ENCODE results near the gene RGL3. TPM values are rescaled to one million over a fixed set of nuclear protein-coding genes. Genes with fewer than 3 reads are reported as not detected.
A peak's percentile ranks its signal among the peaks of the same experiment; 100 is the strongest.

RGL3 gene
- total RNA-seq, 1 experiment from 2014 or later, result 100 TPM

DNA sequence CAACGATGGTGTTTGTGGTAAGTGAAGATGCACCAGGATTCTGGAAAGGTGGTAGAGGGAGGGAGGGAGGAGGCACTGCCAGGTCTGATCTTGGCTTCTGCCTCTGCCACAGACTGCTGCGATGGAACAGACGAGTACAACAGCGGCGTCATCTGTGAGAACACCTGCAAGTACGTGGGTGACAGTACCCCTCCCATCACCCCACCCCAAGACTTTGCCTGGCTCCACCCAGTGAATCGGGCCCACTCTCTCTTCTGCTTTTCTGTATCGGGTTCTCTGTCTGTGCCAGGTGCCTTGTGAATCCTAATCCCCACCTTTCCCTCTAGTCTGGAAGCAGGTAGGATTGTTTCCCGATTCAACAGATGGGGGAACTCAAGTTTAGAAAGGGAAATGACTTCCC lies 18.8 kb upstream of the RGL3 start:
- CTCF ChIA-PET, result no interaction called here
- Histone ChIP-seq H3K9me3 (ENCODE audit: insufficient read depth, low read depth) (no peaks in the 10 kb centered on the region), H3K4me3 (no peak overlapping the region), H3K4me1 (replicated peaks; ENCODE audit: insufficient read depth) (peaks cover 14% of the 10 kb centered on the region), H3F3A (ENCODE audit: insufficient read depth, low read depth) (peaks cover 29% of the 10 kb centered on the region; the same call in 1 of the 2 replicates), H3K4me2 (no peak overlapping the region), H3K27ac (no peak overlapping the region), H2AFZ (no peak overlapping the region), H3K79me2 (ENCODE audit: low read depth) (peaks cover 24% of the 10 kb centered on the region), H3K9me2 (ENCODE audit: insufficient read depth) (no peaks in the 10 kb centered on the region), H3K27me3 (ENCODE audit: insufficient read depth, low read depth) (no peaks in the 10 kb centered on the region), H3K36me3 (ENCODE audit: low read depth) (peaks cover 30% of the 10 kb centered on the region), H4K20me1 (ENCODE audit: insufficient read depth) (no peaks in the 10 kb centered on the region)
- TF ChIP-seq EZH2 (IDR thresholded peaks at IDR 0.05; ENCODE audit: low read depth), result no peak
- TF ChIP-seq, protein P1, sequence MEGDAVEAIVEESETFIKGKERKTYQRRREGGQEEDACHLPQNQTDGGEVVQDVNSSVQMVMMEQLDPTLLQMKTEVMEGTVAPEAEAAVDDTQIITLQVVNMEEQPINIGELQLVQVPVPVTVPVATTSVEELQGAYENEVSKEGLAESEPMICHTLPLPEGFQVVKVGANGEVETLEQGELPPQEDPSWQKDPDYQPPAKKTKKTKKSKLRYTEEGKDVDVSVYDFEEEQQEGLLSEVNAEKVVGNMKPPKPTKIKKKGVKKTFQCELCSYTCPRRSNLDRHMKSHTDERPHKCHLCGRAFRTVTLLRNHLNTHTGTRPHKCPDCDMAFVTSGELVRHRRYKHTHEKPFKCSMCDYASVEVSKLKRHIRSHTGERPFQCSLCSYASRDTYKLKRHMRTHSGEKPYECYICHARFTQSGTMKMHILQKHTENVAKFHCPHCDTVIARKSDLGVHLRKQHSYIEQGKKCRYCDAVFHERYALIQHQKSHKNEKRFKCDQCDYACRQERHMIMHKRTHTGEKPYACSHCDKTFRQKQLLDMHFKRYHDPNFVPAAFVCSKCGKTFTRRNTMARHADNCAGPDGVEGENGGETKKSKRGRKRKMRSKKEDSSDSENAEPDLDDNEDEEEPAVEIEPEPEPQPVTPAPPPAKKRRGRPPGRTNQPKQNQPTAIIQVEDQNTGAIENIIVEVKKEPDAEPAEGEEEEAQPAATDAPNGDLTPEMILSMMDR (conservative IDR thresholded peaks at IDR 0.05), result no peak
- DNase-seq, result no peak
- intact Hi-C loops (cut with micrococcal nuclease; ENCODE audit: unreplicated experiment), result loop anchor here (5.0 kb wide), 1 partner anchor 501 kb away; no protein-coding TSS in a partner anchor
- no TSS peak for BruUV-seq (replicated peaks)
- POLR2A ChIA-PET (ENCODE audit: unreplicated experiment), result no interaction called here

DNA sequence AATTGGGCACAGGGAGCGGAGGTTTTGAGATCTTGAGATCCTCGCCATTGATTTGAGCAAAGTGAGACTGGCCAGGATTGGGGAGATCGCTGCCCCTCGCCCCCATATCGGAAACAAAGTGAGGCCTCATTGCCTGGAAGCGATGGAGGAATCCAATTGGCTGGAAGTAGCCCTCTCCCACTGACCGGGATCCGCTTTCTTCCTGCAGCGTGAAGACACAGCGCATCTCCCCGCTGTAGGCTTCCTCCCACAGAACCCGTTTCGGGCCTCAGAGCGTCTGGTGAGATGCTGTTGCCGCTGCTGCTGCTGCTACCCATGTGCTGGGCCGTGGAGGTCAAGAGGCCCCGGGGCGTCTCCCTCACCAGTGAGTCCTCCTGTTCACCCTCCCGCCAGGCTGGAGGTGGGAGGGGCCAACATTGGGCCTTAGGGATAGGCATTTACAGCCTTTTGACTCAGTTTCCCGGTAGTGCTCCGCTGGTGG lies 16.8 kb upstream of the RGL3 start:
- BruUV-seq (replicated peaks), result TSS peak; percentile 51
- Histone ChIP-seq H4K20me1 (ENCODE audit: insufficient read depth) (no peaks in the 10 kb centered on the region), H3K4me1 (replicated peaks; ENCODE audit: insufficient read depth) (peaks cover 14% of the 10 kb centered on the region), H3K27ac (peak overlapping the region; percentile 67), H3K36me3 (ENCODE audit: low read depth) (peaks cover 11% of the 10 kb centered on the region; the same call in 1 of the 2 replicates), H3K9me2 (ENCODE audit: insufficient read depth) (no peaks in the 10 kb centered on the region), H3K27me3 (ENCODE audit: insufficient read depth, low read depth) (no peaks in the 10 kb centered on the region), H2AFZ (peak overlapping the region; percentile 91), H3F3A (ENCODE audit: insufficient read depth, low read depth) (peaks cover 14% of the 10 kb centered on the region; the same call in 1 of the 2 replicates), H3K9me3 (ENCODE audit: insufficient read depth, low read depth) (no peaks in the 10 kb centered on the region), H3K79me2 (ENCODE audit: low read depth) (peaks cover 24% of the 10 kb centered on the region), H3K4me2 (peak overlapping the region; percentile 85), H3K4me3 (peak overlapping the region; percentile 76)
- ChIA-PET POLR2A (ENCODE audit: unreplicated experiment) (interaction anchor here (0.6 to 1.4 kb wide), 5 partner anchors 14 to 1355 kb away, joined by 3 to 9 read pairs (median 6); partner anchors contain the start of genes JUNB and SWSAP1), CTCF (interaction anchor here (0.6 to 1.4 kb wide), 3 partner anchors 8 to 142 kb away, joined by 3 to 7 read pairs (median 3); partner anchors contain the start of gene EPOR)
- peak in 1 of 2 experiments; percentile 16 for DNase-seq
- no peak for TF ChIP-seq EZH2 (IDR thresholded peaks at IDR 0.05; ENCODE audit: low read depth)
- TF ChIP-seq, protein P1 (conservative IDR thresholded peaks at IDR 0.05), result no peak
- intact Hi-C loops (cut with micrococcal nuclease; ENCODE audit: unreplicated experiment), result loop anchor here (1.0 to 5.0 kb wide), 3 partner anchors 14 to 499 kb away; partner anchors contain the start of gene SWSAP1

DNA sequence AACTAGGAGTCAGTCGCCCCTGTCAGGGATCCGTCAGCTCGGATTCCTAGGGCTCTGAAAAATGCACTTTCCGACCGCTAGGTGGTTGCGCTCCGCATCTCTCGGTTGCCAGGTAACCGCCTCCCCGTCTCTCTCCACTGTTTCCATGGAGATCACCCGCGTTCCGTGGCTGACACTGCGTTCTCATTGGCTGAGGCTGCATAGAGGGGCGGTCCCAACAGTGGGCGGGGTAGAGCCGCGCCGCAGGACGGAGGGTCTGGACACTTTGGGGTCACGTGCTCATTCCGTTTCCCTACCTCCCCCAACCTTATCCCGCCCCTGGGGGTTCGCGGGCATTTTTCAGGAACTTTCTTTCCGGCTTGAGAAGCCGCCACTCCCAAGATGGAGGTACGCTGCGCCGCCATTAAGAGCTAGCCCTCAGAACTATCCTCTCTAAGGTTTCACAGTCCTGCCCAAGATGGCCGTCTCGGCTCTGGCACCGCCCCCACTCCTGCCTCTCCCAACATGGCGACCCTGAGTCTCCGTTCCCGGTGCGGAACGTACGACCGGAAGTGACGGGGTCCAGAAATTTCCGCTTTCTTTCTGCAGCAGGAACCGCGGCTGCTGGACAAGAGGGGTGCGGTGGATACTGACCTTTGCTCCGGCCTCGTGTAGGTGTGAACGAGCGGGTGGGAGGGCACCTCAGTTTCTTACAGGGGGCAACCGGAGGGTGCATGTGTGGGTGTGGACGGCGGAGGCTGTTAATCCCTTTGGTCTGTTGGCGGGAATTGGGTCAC lies 16.1 kb upstream of the RGL3 start, which contains the start of the genes ODAD3 and PRKCSH:
Gene ODAD3, minus strand, starts transcription at position 65 of the 776 bp plus-strand sequence. CDS start 105 bp downstream, outside the sequence.
Gene PRKCSH, plus strand, starts transcription at position 579 of the 776 bp plus-strand sequence. CDS start 483 bp downstream, outside the sequence.
- intact Hi-C loops (cut with micrococcal nuclease; ENCODE audit: unreplicated experiment), result loop anchor here (1.0 to 5.0 kb wide), 3 partner anchors 13 to 498 kb away; partner anchors contain the start of gene SWSAP1
- H2AFZ ChIP-seq, result peak within 1 kb of the TSS; percentile 91
- no peak for TF ChIP-seq EZH2 (IDR thresholded peaks at IDR 0.05; ENCODE audit: low read depth)
- TF ChIP-seq, protein P1 (conservative IDR thresholded peaks at IDR 0.05), result peak; percentile 96
- CTCF ChIA-PET, result interaction anchor here (0.6 to 1.4 kb wide), 3 partner anchors 9 to 141 kb away, joined by 3 to 7 read pairs (median 3); partner anchors contain the start of gene EPOR
- H3K36me3 ChIP-seq (ENCODE audit: low read depth), result peaks cover 11% of the 10 kb centered on the region; the same call in 1 of the 2 replicates
- POLR2A ChIA-PET (ENCODE audit: unreplicated experiment), result interaction anchor here (0.6 to 1.4 kb wide), 7 partner anchors 13 to 1356 kb away, joined by 3 to 9 read pairs (median 5); partner anchors contain the start of genes JUNB, SWSAP1 and TMED1
- peaks cover 9% of the 10 kb centered on the region; the same call in 1 of the 2 replicates for H3F3A ChIP-seq (ENCODE audit: insufficient read depth, low read depth)
- peak within 1 kb of the TSS; percentile 76 for H3K4me3 ChIP-seq
- no peaks in the 10 kb centered on the region for H3K27me3 ChIP-seq (ENCODE audit: insufficient read depth, low read depth)
- H3K4me1 ChIP-seq (replicated peaks; ENCODE audit: insufficient read depth), result peaks cover 14% of the 10 kb centered on the region
- no TSS peak for BruUV-seq (replicated peaks)
- peak; percentile 99 for DNase-seq
- no peaks in the 10 kb centered on the region for H3K9me2 ChIP-seq (ENCODE audit: insufficient read depth)
- peak within 1 kb of the TSS; percentile 85 for H3K4me2 ChIP-seq
- no peaks in the 10 kb centered on the region for H4K20me1 ChIP-seq (ENCODE audit: insufficient read depth)
- H3K79me2 ChIP-seq (ENCODE audit: low read depth), result peaks cover 24% of the 10 kb centered on the region
- no peaks in the 10 kb centered on the region for H3K9me3 ChIP-seq (ENCODE audit: insufficient read depth, low read depth)
- peak within 1 kb of the TSS; percentile 67 for H3K27ac ChIP-seq

All from PC-9 (cell line).